Esophagus muscularis mucosa (tissue), 4 donors: ENCODE measurements around the gene NRXN2. TPM values are rescaled to one million over a fixed set of nuclear protein-coding genes. Genes with fewer than 3 reads are reported as not detected.

Experiments
- DNase-seq: peaks from one replicate; pipeline ENCODE4 v3.0.0-alpha.2; 2017; ENCODE audit errors: extremely low spot score
- H3K27ac ChIP-seq, 4 donors: fragments of 200-600 bp; sonication (generic); replicated peaks in 1 of 4; 1 replicate in 3 of 4; 2 replicates in 1 of 4; pipeline ENCODE4 v1.5.1; 2016 to 2019; ENCODE audit warnings: mild to moderate bottlenecking in 1 of 4
- H3K27me3 ChIP-seq, 4 donors: fragments of 200-600 bp; sonication (generic); one replicate each; pipeline versions ENCODE4 v1.5.1 to v1.6.0; 2016 to 2019
- H3K36me3 ChIP-seq, 4 donors: fragments of 200-600 bp; sonication (generic); one replicate each; pipeline ENCODE4 v1.5.1; 2016 to 2019
- H3K4me1 ChIP-seq, 4 donors: fragments of 200-600 bp; sonication (generic); one replicate each; pipeline ENCODE4 v1.5.1; 2016 to 2019
- H3K4me3 ChIP-seq, 4 donors: fragments of 200-600 bp; sonication (generic); 1 replicate in 2 of 4; 2 replicates in 2 of 4; pipeline ENCODE4 v1.5.1; 2016 to 2019; ENCODE audit warnings: mild to moderate bottlenecking in 4 of 4, moderate library complexity in 1 of 4
- H3K9me3 ChIP-seq, 4 donors: fragments of 200-600 bp; sonication (generic); 1 replicate in 3 of 4; 2 replicates in 1 of 4; pipeline ENCODE4 v1.5.1; 2016 to 2019
- EP300 ChIP-seq: sonication (generic); formaldehyde crosslinking; IDR thresholded peaks from one replicate; pipeline ENCODE4 v1.6.1; 2017; ENCODE audit warnings: antibody characterized with exemption
- POLR2A ChIP-seq: fragments of 450-650 bp; IDR thresholded peaks from one replicate; pipeline ENCODE4 v1.6.1; 2017; ENCODE audit warnings: antibody characterized with exemption, moderate library complexity, mild to moderate bottlenecking, low read depth
- POLR2AphosphoS5 ChIP-seq, 2 donors: sonication (generic); formaldehyde crosslinking; IDR thresholded peaks; one replicate each; pipeline ENCODE4 v1.6.1; 2017; ENCODE audit warnings: antibody characterized with exemption in 2 of 2
- WGBS: methylation state at CpG from one replicate; pipeline ENCODE4 v1.1.5; 2018; 5-methylcytosine and 5-hydroxymethylcytosine counted together
- intact Hi-C: fragments of 100-400 bp; cut with DNase I; formaldehyde crosslinking; loops from one replicate; pipeline ENCODE4 v1.15.1; 2023
- total RNA-seq, 4 donors: library from RNA; depleted of rRNA; stranded (reverse); fragments of >200 nt; gene quantifications; one replicate each; pipeline versions ENCODE4 v1.1.0 to v1.2.1, GENCODE V29; 2016
- TF ChIP-seq, protein P1 (sequence below), 3 experiments: fragments of 200-600 bp in 2 of 3; fragments of 450-650 bp in 1 of 3; sonication (generic) in 2 of 3; IDR thresholded peaks; one replicate each; pipeline ENCODE4 v1.5.1; 2017 to 2019; ENCODE audit warnings: antibody characterized with exemption in 3 of 3, mild to moderate bottlenecking in 2 of 3, moderate library complexity in 1 of 3

The NRXN2 gene
- total RNA-seq, 4 donors from 2014 or later = 2.1 to 12.9 (median 4.3) TPM

GRCh38 chr11:64559351-64560138 is 163.5 kb downstream of the NRXN2 start:
- TF ChIP-seq EP300 (no peak), POLR2AphosphoS5 (IDR thresholded peaks at IDR 0.05) (no peak), POLR2A (no peak)
- TF ChIP-seq, protein P1, sequence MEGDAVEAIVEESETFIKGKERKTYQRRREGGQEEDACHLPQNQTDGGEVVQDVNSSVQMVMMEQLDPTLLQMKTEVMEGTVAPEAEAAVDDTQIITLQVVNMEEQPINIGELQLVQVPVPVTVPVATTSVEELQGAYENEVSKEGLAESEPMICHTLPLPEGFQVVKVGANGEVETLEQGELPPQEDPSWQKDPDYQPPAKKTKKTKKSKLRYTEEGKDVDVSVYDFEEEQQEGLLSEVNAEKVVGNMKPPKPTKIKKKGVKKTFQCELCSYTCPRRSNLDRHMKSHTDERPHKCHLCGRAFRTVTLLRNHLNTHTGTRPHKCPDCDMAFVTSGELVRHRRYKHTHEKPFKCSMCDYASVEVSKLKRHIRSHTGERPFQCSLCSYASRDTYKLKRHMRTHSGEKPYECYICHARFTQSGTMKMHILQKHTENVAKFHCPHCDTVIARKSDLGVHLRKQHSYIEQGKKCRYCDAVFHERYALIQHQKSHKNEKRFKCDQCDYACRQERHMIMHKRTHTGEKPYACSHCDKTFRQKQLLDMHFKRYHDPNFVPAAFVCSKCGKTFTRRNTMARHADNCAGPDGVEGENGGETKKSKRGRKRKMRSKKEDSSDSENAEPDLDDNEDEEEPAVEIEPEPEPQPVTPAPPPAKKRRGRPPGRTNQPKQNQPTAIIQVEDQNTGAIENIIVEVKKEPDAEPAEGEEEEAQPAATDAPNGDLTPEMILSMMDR (IDR thresholded peaks at IDR 0.05) = no peak
- Histone ChIP-seq H3K4me3 (no peak overlapping the region), H3K27ac (no peak overlapping the region), H3K27me3 (peaks cover 0 to 19% (median 0%) of the 10 kb centered on the region in 4 donors), H3K36me3 (no peaks in the 10 kb centered on the region), H3K4me1 (peaks cover 5 to 14% (median 11%) of the 10 kb centered on the region in 4 donors), H3K9me3 (no peaks in the 10 kb centered on the region)
- no peak for DNase-seq
- intact Hi-C loops = no loop called here
- 84% methylated on average over 19 of the region's 19 CpGs for WGBS

- no peak for TF ChIP-seq POLR2AphosphoS5 (IDR thresholded peaks at IDR 0.05)
- TF ChIP-seq POLR2A = no peak
- no peak for TF ChIP-seq EP300
- TF ChIP-seq, protein P1 (IDR thresholded peaks at IDR 0.05) = no peak
- no peak for DNase-seq
- Histone ChIP-seq H3K36me3 (no peaks in the 10 kb centered on the region), H3K4me3 (no peak overlapping the region), H3K4me1 (peaks cover 11 to 21% (median 18%) of the 10 kb centered on the region in 4 donors), H3K27me3 (peaks cover 0 to 19% (median 0%) of the 10 kb centered on the region in 4 donors), H3K9me3 (no peaks in the 10 kb centered on the region), H3K27ac (no peak overlapping the region)
- WGBS = 98% methylated on average over 4 of the region's 9 CpGs
- intact Hi-C loops = no loop called here
These were observed 164.1 kb downstream of the NRXN2 start for GRCh38 chr11:64558869-64559268.

DNA sequence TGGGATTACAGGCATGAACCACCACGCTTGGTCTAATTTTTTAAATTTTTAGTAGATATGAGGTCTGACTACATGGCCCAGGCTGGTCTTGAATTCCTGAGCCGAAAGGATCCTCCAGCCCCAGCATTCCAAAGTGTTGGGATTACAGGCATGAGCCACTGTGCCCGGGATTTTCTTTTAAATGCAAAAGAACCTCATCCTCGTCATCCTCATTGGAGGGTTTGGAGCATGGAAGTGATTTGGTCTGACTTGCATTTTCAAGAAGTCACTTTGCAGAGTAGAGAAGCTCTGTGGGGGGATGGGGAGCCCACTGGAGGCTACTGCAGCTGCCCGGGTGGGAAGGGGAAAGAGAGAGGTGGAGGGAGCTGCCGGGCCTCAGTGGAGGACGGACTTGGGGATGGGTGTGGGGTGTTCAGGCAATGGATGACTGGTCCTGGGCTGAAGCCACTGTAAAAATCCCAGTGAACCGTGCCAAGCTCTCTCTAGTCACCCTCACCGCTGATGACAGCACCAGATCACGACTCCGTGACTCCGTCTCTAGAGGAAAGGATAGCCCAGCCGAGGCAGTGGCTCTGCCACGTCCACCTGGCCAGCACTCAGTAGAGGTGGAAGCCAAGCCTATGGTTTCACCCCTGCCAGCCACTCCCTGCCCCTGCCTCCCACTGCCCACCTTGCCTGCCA is 164.8 kb downstream of the NRXN2 start:
- H3K27me3 ChIP-seq = peaks cover 0 to 19% (median 0%) of the 10 kb centered on the region in 4 donors
- no peak overlapping the region for H3K27ac ChIP-seq
- intact Hi-C loops = no loop called here
- H3K4me1 ChIP-seq = peaks cover 15 to 28% (median 25%) of the 10 kb centered on the region in 4 donors
- H3K4me3 ChIP-seq = no peak overlapping the region
- WGBS = 84% methylated on average over 14 of the region's 14 CpGs
- no peak for TF ChIP-seq POLR2AphosphoS5 (IDR thresholded peaks at IDR 0.05)
- TF ChIP-seq, protein P1 (IDR thresholded peaks at IDR 0.05) = no peak
- no peak for TF ChIP-seq EP300
- no peak for TF ChIP-seq POLR2A
- H3K36me3 ChIP-seq = no peaks in the 10 kb centered on the region
- DNase-seq = no peak
- H3K9me3 ChIP-seq = no peaks in the 10 kb centered on the region

- peaks cover 15 to 28% (median 25%) of the 10 kb centered on the region in 4 donors for H3K4me1 ChIP-seq
These were observed 166.2 kb downstream of the NRXN2 start for GRCh38 chr11:64556721-64557250.

More at GRCh38 chr11:64556721-64557250, 166.2 kb downstream of the NRXN2 start:
- peaks cover 0 to 19% (median 0%) of the 10 kb centered on the region in 4 donors for H3K27me3 ChIP-seq
- intact Hi-C loops = no loop called here
- H3K27ac ChIP-seq = no peak overlapping the region
- WGBS = 97% methylated on average over 11 of the region's 12 CpGs
- no peaks in the 10 kb centered on the region for H3K9me3 ChIP-seq
- TF ChIP-seq, protein P1 (IDR thresholded peaks at IDR 0.05) = no peak
- TF ChIP-seq EP300 (no peak), POLR2AphosphoS5 (IDR thresholded peaks at IDR 0.05) (no peak), POLR2A (no peak)
- H3K36me3 ChIP-seq = no peaks in the 10 kb centered on the region
- DNase-seq = no peak
- H3K4me3 ChIP-seq = no peak overlapping the region

Other genes starting within 250 kb of the NRXN2 start
- gene SLC22A11, start 167.3 kb downstream of the NRXN2 start, total RNA-seq = not detected
- gene SLC22A12, start 132.0 kb downstream of the NRXN2 start, total RNA-seq = not detected
- gene RASGRP2, start 20.9 kb upstream of the NRXN2 start, total RNA-seq = 10 to 100 TPM; 32.8 to 72.8 (median 34.9) TPM
- 10 to 100 TPM; 18.4 to 57.2 (median 26.3) TPM for gene PYGM, start 36.8 kb upstream of the NRXN2 start, total RNA-seq
- 100 to 1,000 TPM; 199 to 285 (median 234) TPM for gene SF1, start 55.3 kb upstream of the NRXN2 start, total RNA-seq
- gene MAP4K2, start 80.0 kb upstream of the NRXN2 start, total RNA-seq = 10 to 100 TPM; 11.1 to 25.0 (median 17.1) TPM
- gene MEN1, start 87.4 kb upstream of the NRXN2 start, total RNA-seq = 10 to 100 TPM; 10.4 to 18.7 (median 11.5) TPM
- under 1 TPM in 3 of 4 donors, not detected in 1; 0.33 to 0.46 (median 0.39) TPM for gene CDC42BPG, start 121.5 kb upstream of the NRXN2 start, total RNA-seq
- 100 to 1,000 TPM in 2 of 4 donors, 10 to 100 TPM in 2; 57.0 to 193 (median 104) TPM for gene EHD1, start 155.4 kb upstream of the NRXN2 start, total RNA-seq
- gene ATG2A, start 194.0 kb upstream of the NRXN2 start, total RNA-seq = 10 to 100 TPM; 19.9 to 28.7 (median 26.1) TPM
- gene PPP2R5B, start 201.5 kb upstream of the NRXN2 start, total RNA-seq = 10 to 100 TPM; 24.1 to 38.8 (median 29.0) TPM
- gene GPHA2, start 212.7 kb upstream of the NRXN2 start, total RNA-seq = not detected
- gene MAJIN, start 248.9 kb upstream of the NRXN2 start, total RNA-seq = not detected